Activated CD4-positive, alpha-beta T cell treated with anti-CD3 and anti-CD28 coated beads, Interleukin-2, amount 10 ng/mL, durations not matched to agents 24 days and 14 days (primary cell): Measurements from ENCODE around the gene PPP1CA. TPM values are rescaled to one million over a fixed set of nuclear protein-coding genes. Genes with fewer than 3 reads are reported as not detected.
A peak's percentile ranks its signal among the peaks of the same experiment; 100 is the strongest.

ENCODE experiments used
- DNase-seq: peaks from one replicate; pipeline ENCODE4 v3.0.0; 2022
- H3K27ac Mint-ChIP-seq: one replicate; pipeline ENCODE4 v1.8.0; 2022; ENCODE audit warnings: mild to moderate bottlenecking, mixed read lengths
- H3K27me3 Mint-ChIP-seq: one replicate; pipeline ENCODE4 v1.8.0; 2022; ENCODE audit warnings: mixed read lengths
- H3K36me3 Mint-ChIP-seq: one replicate; pipeline ENCODE4 v1.8.0; 2022; ENCODE audit warnings: low read depth, mild to moderate bottlenecking, mixed read lengths
- H3K4me1 Mint-ChIP-seq: one replicate; pipeline ENCODE4 v1.8.0; 2021; ENCODE audit warnings: mixed read lengths
- H3K4me3 Mint-ChIP-seq: one replicate; pipeline ENCODE4 v1.8.0; 2022; ENCODE audit warnings: mild to moderate bottlenecking, moderate library complexity, mixed read lengths
- H3K9me3 Mint-ChIP-seq: one replicate; pipeline ENCODE4 v1.8.0; 2021; ENCODE audit warnings: mixed read lengths
- intact Hi-C: fragments of 100-400 bp; cut with micrococcal nuclease; formaldehyde crosslinking; loops from one replicate; pipeline ENCODE4 v1.15.1; 2023
- total RNA-seq: library from RNA; stranded (reverse); gene quantifications from 2 replicates; pipeline ENCODE4 v1.2.3, GENCODE V29; 2022

PPP1CA gene
- total RNA-seq, 1 donor from 2014 or later = 252 TPM

- H3K36me3 Mint-ChIP-seq = peaks cover 43% of the 10 kb centered on the region
Observed at GRCh38 chr11:67437809-67438157, 36.1 kb upstream of the PPP1CA start.

GRCh38 chr11:67437082-67437808 is 35.6 kb upstream of the PPP1CA start, which contains the start of gene PTPRCAP:
PTPRCAP (minus strand) TSS chr11:67437682; CDS start chr11:67437619, 63 bp downstream.
- no peaks in the 10 kb centered on the region for H3K27me3 Mint-ChIP-seq
- peak within 1 kb of the TSS; percentile 99 for H3K4me3 Mint-ChIP-seq
- peaks cover 42% of the 10 kb centered on the region for H3K4me1 Mint-ChIP-seq
- H3K36me3 Mint-ChIP-seq = peaks cover 47% of the 10 kb centered on the region
- intact Hi-C loops = loop anchor here (1.0 to 2.0 kb wide), 3 partner anchors 28 to 69 kb away; no protein-coding TSS in a partner anchor
- peak within 1 kb of the TSS; percentile 98 for H3K27ac Mint-ChIP-seq
- H3K9me3 Mint-ChIP-seq = no peaks in the 10 kb centered on the region
- peak; percentile 92 for DNase-seq

More at GRCh38 chr11:67437809-67438157, 36.1 kb upstream of the PPP1CA start:
- H3K9me3 Mint-ChIP-seq = no peaks in the 10 kb centered on the region
- intact Hi-C loops = loop anchor here (1.0 to 2.0 kb wide), 3 partner anchors 29 to 69 kb away; no protein-coding TSS in a partner anchor
- H3K4me3 Mint-ChIP-seq = peak overlapping the region; percentile 99
- peak overlapping the region; percentile 98 for H3K27ac Mint-ChIP-seq
- peaks cover 43% of the 10 kb centered on the region for H3K4me1 Mint-ChIP-seq
- no peak for DNase-seq
- H3K27me3 Mint-ChIP-seq = no peaks in the 10 kb centered on the region

GRCh38 chr11:67436459-67437081 is 34.9 kb upstream of the PPP1CA start:
- intact Hi-C loops = loop anchor here (1.0 to 2.0 kb wide), 5 partner anchors 8 to 70 kb away; partner anchors contain the start of genes RPS6KB2 and TMEM134
- peak overlapping the region; percentile 99 for H3K4me3 Mint-ChIP-seq
- H3K4me1 Mint-ChIP-seq = peaks cover 44% of the 10 kb centered on the region
- H3K27me3 Mint-ChIP-seq = no peaks in the 10 kb centered on the region
- H3K36me3 Mint-ChIP-seq = peaks cover 54% of the 10 kb centered on the region
- DNase-seq = peak; percentile 90
- H3K27ac Mint-ChIP-seq = peak overlapping the region; percentile 82
- H3K9me3 Mint-ChIP-seq = no peaks in the 10 kb centered on the region

- no peaks in the 10 kb centered on the region for H3K27me3 Mint-ChIP-seq
- intact Hi-C loops = loop anchor here (1.0 to 2.0 kb wide), 4 partner anchors 8 to 51 kb away; partner anchors contain the start of genes RPS6KB2 and TMEM134
- peak overlapping the region; percentile 99 for H3K4me3 Mint-ChIP-seq
- no peaks in the 10 kb centered on the region for H3K9me3 Mint-ChIP-seq
- no peak for DNase-seq
- H3K36me3 Mint-ChIP-seq = peaks cover 54% of the 10 kb centered on the region
- peak overlapping the region; percentile 86 for H3K27ac Mint-ChIP-seq
- H3K4me1 Mint-ChIP-seq = peaks cover 42% of the 10 kb centered on the region
Observed at GRCh38 chr11:67435727-67436458, 34.2 kb upstream of the PPP1CA start.

GRCh38 chr11:67435031-67435726 is 33.5 kb upstream of the PPP1CA start:
- peak overlapping the region; percentile 99 for H3K4me3 Mint-ChIP-seq
- H3K4me1 Mint-ChIP-seq = peaks cover 36% of the 10 kb centered on the region
- H3K9me3 Mint-ChIP-seq = no peaks in the 10 kb centered on the region
- intact Hi-C loops = no loop called here
- H3K27ac Mint-ChIP-seq = peak overlapping the region; percentile 86
- H3K36me3 Mint-ChIP-seq = peaks cover 59% of the 10 kb centered on the region
- DNase-seq = no peak
- no peaks in the 10 kb centered on the region for H3K27me3 Mint-ChIP-seq

GRCh38 chr11:67434395-67434881 is 32.8 kb upstream of the PPP1CA start:
- no peak for DNase-seq
- Mint-ChIP-seq H3K27me3 (no peaks in the 10 kb centered on the region), H3K4me1 (peaks cover 31% of the 10 kb centered on the region), H3K27ac (no peak overlapping the region), H3K4me3 (peak overlapping the region; percentile 41), H3K36me3 (peaks cover 57% of the 10 kb centered on the region), H3K9me3 (no peaks in the 10 kb centered on the region)
- intact Hi-C loops = no loop called here

- H3K9me3 Mint-ChIP-seq = no peaks in the 10 kb centered on the region
- H3K36me3 Mint-ChIP-seq = peaks cover 51% of the 10 kb centered on the region
- no peak for DNase-seq
- peaks cover 26% of the 10 kb centered on the region for H3K4me1 Mint-ChIP-seq
- intact Hi-C loops = no loop called here
- peak overlapping the region; percentile 41 for H3K4me3 Mint-ChIP-seq
- peak overlapping the region; percentile 58 for H3K27ac Mint-ChIP-seq
- no peaks in the 10 kb centered on the region for H3K27me3 Mint-ChIP-seq
Observed at GRCh38 chr11:67433536-67434394, 32.1 kb upstream of the PPP1CA start.

- intact Hi-C loops = no loop called here
- peaks cover 46% of the 10 kb centered on the region for H3K36me3 Mint-ChIP-seq
- H3K4me3 Mint-ChIP-seq = no peak overlapping the region
- no peak for DNase-seq
- H3K4me1 Mint-ChIP-seq = peaks cover 25% of the 10 kb centered on the region
- no peaks in the 10 kb centered on the region for H3K27me3 Mint-ChIP-seq
- no peaks in the 10 kb centered on the region for H3K9me3 Mint-ChIP-seq
- H3K27ac Mint-ChIP-seq = peak overlapping the region; percentile 58
Observed at GRCh38 chr11:67432655-67433349, 31.1 kb upstream of the PPP1CA start.

GRCh38 chr11:67431346-67432249 is 29.9 kb upstream of the PPP1CA start:
- Mint-ChIP-seq H3K4me3 (peak overlapping the region; percentile 26), H3K27me3 (no peaks in the 10 kb centered on the region), H3K9me3 (no peaks in the 10 kb centered on the region), H3K36me3 (peaks cover 37% of the 10 kb centered on the region), H3K27ac (peak overlapping the region; percentile 51), H3K4me1 (peaks cover 30% of the 10 kb centered on the region)
- DNase-seq = no peak
- intact Hi-C loops = no loop called here

- Mint-ChIP-seq H3K27me3 (no peaks in the 10 kb centered on the region), H3K36me3 (peaks cover 25% of the 10 kb centered on the region), H3K9me3 (no peaks in the 10 kb centered on the region), H3K27ac (no peak overlapping the region), H3K4me1 (peaks cover 28% of the 10 kb centered on the region), H3K4me3 (peak overlapping the region; percentile 50)
- intact Hi-C loops = loop anchor here (2.0 to 10.0 kb wide), 2 partner anchors 77 to 175 kb away; partner anchors contain the start of genes NDUFV1 and POLD4
- no peak for DNase-seq
Observed at GRCh38 chr11:67429722-67430121, 28.1 kb upstream of the PPP1CA start.

GRCh38 chr11:67429038-67429668 is 27.5 kb upstream of the PPP1CA start:
- DNase-seq = no peak
- peak overlapping the region; percentile 98 for H3K4me3 Mint-ChIP-seq
- H3K9me3 Mint-ChIP-seq = no peaks in the 10 kb centered on the region
- H3K27ac Mint-ChIP-seq = peak overlapping the region; percentile 97
- H3K36me3 Mint-ChIP-seq = peaks cover 24% of the 10 kb centered on the region
- peaks cover 30% of the 10 kb centered on the region for H3K4me1 Mint-ChIP-seq
- H3K27me3 Mint-ChIP-seq = no peaks in the 10 kb centered on the region
- intact Hi-C loops = loop anchor here (2.0 to 10.0 kb wide), 2 partner anchors 76 to 176 kb away; partner anchors contain the start of genes NDUFV1 and POLD4
